Epithelial cell of esophagus (primary cell): ENCODE data around the gene CROCC2.

Experiments used
- DNase-seq: peaks from one replicate; pipeline ENCODE4 v3.0.0; 2010; ENCODE audit warnings: low read depth
- H3K4me3 ChIP-seq: 2 replicates; pipeline ENCODE4 v1.5.1; 2011; ENCODE audit warnings: mild to moderate bottlenecking, low read length, control low read depth
- TF ChIP-seq, protein P1 (sequence below): IDR thresholded peaks from 2 replicates; pipeline ENCODE4 v1.5.1; 2011; ENCODE audit warnings: low read depth, mild to moderate bottlenecking, low read length, control low read depth, inconsistent platforms; ENCODE audit not compliant: insufficient read depth; ENCODE audit errors: missing control alignments

CROCC2 gene

DNA sequence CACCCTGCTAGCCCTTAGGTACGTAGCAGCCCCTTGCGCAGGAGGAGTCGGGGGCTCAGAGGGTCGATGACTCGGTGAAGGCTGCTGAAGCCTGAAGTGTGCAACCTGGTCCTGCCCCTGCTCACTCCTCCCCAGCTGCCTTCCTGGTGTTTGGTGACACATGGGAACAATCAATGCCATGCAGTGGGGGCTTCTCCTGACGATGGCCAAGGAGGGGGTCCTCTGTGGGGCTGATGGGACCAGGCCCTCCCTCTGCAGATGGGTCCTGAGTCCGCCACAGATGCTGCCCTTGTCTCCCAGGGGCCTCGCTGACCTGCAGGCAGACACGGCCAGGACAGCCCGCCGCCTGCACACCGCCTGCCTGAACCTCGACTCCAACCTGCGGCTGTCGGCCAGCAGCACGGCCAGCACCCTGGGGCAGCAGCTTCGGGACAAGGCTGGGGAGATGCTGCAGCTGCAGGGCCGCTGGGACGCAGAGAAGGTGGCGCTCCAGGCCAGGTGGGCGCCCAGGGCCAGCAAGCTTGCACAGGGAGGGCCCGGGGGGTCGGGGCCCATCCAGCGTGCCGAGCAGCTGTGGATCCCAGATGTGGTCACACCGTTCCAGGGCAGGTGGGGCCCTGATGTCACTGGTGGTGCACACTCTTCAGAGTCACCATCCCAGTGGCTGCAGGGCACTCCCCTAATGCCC, 24.6 kb downstream of the CROCC2 start:
- TF ChIP-seq, protein P1, sequence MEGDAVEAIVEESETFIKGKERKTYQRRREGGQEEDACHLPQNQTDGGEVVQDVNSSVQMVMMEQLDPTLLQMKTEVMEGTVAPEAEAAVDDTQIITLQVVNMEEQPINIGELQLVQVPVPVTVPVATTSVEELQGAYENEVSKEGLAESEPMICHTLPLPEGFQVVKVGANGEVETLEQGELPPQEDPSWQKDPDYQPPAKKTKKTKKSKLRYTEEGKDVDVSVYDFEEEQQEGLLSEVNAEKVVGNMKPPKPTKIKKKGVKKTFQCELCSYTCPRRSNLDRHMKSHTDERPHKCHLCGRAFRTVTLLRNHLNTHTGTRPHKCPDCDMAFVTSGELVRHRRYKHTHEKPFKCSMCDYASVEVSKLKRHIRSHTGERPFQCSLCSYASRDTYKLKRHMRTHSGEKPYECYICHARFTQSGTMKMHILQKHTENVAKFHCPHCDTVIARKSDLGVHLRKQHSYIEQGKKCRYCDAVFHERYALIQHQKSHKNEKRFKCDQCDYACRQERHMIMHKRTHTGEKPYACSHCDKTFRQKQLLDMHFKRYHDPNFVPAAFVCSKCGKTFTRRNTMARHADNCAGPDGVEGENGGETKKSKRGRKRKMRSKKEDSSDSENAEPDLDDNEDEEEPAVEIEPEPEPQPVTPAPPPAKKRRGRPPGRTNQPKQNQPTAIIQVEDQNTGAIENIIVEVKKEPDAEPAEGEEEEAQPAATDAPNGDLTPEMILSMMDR: no peak
- DNase-seq: no peak

DNA sequence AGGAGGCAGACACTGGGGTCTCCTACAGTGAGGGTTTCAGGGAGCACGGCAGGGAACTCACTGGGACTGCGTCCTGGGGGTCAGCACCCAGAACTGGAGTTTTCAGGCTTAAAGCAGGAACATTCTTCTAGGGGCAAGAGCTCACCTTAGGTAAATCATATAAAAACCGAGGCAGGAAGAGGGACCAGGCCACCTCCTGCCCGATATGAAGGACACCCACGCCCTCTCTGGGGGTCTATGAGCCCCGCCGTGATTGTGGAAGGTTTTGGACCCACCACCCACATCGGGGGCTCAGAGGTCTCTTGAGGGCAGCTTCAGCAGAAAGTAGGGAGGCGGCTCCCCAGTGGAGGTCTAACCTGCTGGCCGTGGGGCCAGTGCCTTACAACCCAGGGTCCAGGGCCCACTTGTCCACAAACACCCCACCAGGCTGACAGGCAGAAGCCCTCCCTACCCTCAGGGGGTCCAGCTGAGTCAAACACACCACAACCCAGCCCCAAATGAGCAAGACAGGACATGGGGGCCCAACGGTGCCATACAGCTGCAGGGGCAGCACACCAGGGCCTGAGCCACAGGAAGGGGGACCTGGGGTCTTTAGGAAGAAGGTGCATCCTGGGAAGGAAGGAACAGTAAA, 25.3 kb downstream of the CROCC2 start:
- TF ChIP-seq, protein P1: no peak
- H3K4me3 ChIP-seq: no peak overlapping the region
- DNase-seq: no peak

More for the DNA sequence above, 24.6 kb downstream of the CROCC2 start:
- H3K4me3 ChIP-seq: no peak overlapping the region

DNA sequence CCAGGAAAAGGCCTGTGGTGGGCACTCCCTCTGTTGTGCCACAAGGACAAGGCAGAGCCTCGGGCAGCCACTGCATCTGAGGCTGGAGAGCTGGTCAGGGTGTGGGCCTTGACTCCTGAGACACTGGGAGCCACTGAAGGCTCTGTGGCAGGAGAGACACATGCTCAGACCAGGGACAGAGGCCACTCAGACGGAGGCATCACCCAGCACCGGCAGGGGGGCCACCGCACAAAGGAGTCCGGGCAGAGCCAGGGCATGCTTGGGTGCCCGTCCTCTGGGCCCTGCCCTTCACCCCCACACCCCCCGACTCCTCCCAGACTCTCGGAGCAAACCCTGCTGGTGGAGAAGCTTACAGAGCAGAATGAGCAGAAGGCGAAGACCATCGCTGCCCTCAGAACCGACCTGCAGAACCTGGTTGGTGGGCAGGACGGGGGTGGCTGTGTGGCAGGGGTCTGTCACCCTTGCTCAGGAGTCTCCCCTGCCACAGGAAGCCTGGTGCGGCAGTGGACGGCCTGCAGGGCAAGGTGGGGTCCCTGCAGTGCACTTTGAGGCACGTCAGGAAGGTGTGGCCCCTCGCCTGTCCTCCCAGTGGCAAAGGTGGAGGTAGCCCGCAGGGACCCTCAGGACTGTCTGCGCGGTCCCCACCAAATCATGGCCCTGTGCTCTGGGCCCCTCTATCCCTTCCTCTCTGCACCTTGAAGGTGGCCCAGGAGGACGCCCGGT, 26.0 kb downstream of the CROCC2 start:
- TF ChIP-seq, protein P1: no peak
- H3K4me3 ChIP-seq: no peak overlapping the region
- no peak for DNase-seq

DNA sequence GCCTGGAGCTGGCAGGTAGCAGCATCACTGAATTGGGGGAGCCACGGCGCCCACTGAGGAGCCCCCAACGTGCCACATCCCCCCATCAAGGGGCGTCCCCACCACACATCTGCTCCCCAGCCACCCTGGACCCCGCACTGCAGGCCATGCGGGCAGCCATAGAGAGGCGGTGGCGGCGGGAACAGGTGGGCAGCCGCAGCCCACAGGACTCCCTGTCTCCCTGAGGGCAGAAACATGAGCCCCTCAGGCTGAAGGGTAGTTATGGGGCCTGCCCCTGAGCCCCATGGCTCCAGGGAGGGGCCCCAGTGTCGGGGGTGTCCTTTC, 26.6 kb downstream of the CROCC2 start:
- no peak for DNase-seq
- TF ChIP-seq, protein P1: no peak

DNA sequence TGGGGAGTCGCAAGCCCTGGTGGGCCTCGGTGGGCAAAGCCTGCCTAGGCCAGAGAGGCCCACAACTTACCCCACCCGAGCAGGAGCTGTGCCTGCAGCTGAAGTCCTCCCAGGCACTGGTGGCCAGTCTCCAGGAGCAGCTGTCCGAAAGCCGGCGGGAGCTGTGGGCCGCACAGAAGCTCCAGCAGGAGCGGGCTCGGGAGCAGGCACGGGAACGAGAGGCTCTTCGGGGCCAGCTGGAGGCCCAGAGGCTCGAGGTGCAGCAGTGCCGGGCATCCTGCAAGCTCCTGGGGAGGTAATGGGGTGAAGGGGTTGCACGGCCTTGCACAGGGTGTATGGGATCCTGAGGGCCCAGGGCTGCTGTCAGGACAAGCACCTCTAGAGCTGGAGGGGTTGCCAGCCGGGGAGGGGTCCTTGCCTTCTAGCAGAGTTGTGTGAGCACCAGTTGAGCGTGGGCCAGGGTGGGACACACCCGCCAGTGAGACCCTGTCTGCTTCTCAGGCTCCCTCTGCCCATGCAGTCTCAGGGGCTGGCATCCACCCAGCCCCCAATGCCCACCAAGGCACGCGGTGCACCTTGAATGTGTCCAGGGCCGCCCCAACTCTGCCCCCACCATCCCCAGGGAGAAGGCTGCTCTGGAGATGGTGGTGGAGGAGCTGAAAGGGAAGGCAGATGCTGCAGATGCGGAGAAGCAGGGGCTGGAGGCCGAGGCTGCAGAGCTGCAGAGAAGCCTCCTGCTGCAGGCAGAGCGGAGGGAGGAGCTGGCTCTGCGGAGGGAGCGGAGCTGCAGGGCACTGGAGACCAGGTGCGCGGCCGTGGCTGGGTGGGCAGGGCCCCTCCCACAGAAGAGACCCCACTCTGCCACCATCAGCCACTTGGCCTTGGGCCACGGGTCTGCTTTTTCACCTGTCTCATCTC, 27.2 kb downstream of the CROCC2 start:
- no peak for DNase-seq
- no peak overlapping the region for H3K4me3 ChIP-seq
- TF ChIP-seq, protein P1: no peak

More for the DNA sequence above, 26.6 kb downstream of the CROCC2 start:
- H3K4me3 ChIP-seq: no peak overlapping the region

DNA sequence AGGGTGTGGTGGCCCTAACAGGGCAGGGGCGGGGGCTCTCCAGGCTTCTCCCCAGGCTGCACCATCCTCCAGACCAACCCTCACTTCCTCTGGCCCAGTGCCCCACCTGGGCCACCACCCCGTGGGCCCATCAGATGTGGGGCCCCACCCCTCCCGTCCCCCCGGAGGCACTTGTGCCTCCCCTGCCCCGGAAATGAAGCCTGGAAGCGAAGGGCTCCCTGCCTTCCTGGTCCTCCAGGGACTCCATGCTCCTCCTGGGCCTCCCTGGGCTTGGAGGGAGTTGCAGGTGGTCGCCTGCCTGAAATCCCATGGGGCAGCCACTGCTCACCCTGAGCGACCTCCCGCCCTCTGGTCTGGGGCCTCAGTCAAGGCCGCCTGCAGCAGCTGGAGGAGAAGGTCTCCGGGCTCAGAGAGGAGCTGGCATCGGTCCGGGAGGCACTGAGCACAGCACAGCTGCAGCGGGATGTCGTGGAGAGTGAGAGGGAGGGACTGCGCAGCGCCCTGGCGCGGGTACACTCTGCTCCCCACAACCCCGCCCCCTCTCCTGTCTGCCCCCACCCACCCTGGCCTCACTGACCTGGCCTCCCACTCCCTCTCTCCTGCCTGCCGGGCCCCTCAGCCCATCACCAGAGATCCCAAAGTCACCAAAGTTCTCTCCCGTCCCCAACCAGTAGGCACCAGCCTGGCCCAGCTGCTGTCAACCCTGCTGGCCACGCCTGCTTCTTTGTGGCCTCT, 28.0 kb downstream of the CROCC2 start:
- DNase-seq: no peak
- TF ChIP-seq, protein P1: no peak
- H3K4me3 ChIP-seq: no peak overlapping the region
